Esophagus muscularis mucosa (tissue), 3 donors: ENCODE measurements around the gene EHD2.
"Not testable (repeated sequence)": the region's sequence is repeated elsewhere in the genome, so short reads cannot be mapped to it uniquely, and the experiment has no call there.

Source experiments
- CTCF ChIP-seq, 3 experiments: fragments of 200-600 bp in 2 of 3; fragments of 450-650 bp in 1 of 3; sonication (generic) in 2 of 3; IDR thresholded peaks; one replicate each; pipeline ENCODE4 v1.5.1; 2017 to 2019; ENCODE audit warnings: antibody characterized with exemption in 3 of 3, mild to moderate bottlenecking in 2 of 3, moderate library complexity in 1 of 3
- POLR2A ChIP-seq: fragments of 450-650 bp; IDR thresholded peaks from one replicate; pipeline ENCODE4 v1.6.1; 2017; ENCODE audit warnings: antibody characterized with exemption, moderate library complexity, mild to moderate bottlenecking, low read depth
- POLR2AphosphoS5 ChIP-seq, 2 donors: sonication (generic); formaldehyde crosslinking; IDR thresholded peaks; one replicate each; pipeline ENCODE4 v1.6.1; 2017; ENCODE audit warnings: antibody characterized with exemption in 2 of 2

DNA sequence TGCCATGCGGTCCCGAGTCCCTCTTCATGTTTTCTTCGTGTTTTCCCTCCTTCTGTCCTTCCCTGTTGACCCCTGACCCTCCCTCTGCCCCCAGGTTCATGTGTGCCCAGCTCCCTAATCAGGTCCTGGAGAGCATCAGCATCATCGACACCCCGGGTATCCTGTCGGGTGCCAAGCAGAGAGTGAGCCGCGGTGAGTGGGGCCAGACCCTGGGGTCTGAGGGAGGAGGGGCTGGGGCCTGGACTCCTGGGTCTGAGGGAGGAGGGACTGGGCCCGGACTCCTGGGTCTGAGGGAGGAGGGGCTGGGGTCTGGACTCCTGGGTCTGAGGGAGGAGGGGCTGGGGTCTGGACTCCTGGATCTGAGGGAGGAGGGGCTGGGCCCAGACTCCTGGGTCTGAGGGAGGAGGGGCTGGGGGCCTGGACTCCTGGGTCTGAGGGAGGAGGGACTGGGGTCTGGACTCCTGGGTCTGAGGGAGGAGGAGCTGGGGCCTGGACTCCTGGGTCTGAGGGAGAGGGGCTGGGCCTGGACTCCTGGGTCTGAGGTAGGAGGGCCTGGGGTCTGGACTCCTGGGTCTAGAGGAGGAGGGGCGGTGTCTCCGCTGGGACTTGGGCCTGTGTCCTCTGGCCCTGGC, 5.3 kb downstream of the EHD2 start:
- not testable (repeated sequence) for TF ChIP-seq CTCF (IDR thresholded peaks at IDR 0.05); POLR2AphosphoS5 (IDR thresholded peaks at IDR 0.05); POLR2A
